HepG2 (cell line): ENCODE data around the gene RIOK3. TPM values are rescaled to one million over a fixed set of nuclear protein-coding genes. Genes with fewer than 3 reads are reported as not detected.

Experiments
- CHCHD3 ChIP-seq: sonication (generic); formaldehyde crosslinking; IDR thresholded peaks from 2 replicates; pipeline ENCODE4 v1.8.0; 2022; ENCODE audit warnings: mild to moderate bottlenecking, missing genetic modification reagents, moderate library complexity
- EEA1 ChIP-seq: sonication (generic); formaldehyde crosslinking; IDR thresholded peaks from 2 replicates; pipeline ENCODE4 v1.5.1; 2020; ENCODE audit warnings: mild to moderate bottlenecking, missing genetic modification reagents, borderline replicate concordance
- EED ChIP-seq: sonication (generic); formaldehyde crosslinking; IDR thresholded peaks from 2 replicates; pipeline ENCODE4 v1.5.0; 2020; ENCODE audit warnings: mild to moderate bottlenecking, missing genetic modification reagents
- FOSL2 ChIP-seq: sonication (generic); formaldehyde crosslinking; IDR thresholded peaks from 2 replicates; pipeline ENCODE4 v1.4.0; 2020; ENCODE audit warnings: missing genetic modification reagents
- HNF1B ChIP-seq: sonication (generic); formaldehyde crosslinking; IDR thresholded peaks from 2 replicates; pipeline ENCODE4 v1.5.1; 2020; ENCODE audit warnings: mild to moderate bottlenecking, moderate library complexity, missing genetic modification reagents
- IKZF4 ChIP-seq: sonication (generic); formaldehyde crosslinking; IDR thresholded peaks from 2 replicates; pipeline ENCODE4 v1.5.1; 2020; ENCODE audit warnings: borderline replicate concordance, mild to moderate bottlenecking, low read depth, missing genetic modification reagents; ENCODE audit errors: not compliant biosample characterization
- KDM5B ChIP-seq: sonication (generic); formaldehyde crosslinking; IDR thresholded peaks from 2 replicates; pipeline ENCODE4 v1.4.0; 2020; ENCODE audit warnings: missing genetic modification reagents, mild to moderate bottlenecking, borderline replicate concordance
- KLF11 ChIP-seq: IDR thresholded peaks from 2 replicates; pipeline ENCODE4 v1.6.1; 2016; ENCODE audit warnings: missing compliant biosample characterization
- PRDM4 ChIP-seq: sonication (generic); formaldehyde crosslinking; IDR thresholded peaks from 2 replicates; pipeline ENCODE4 v1.9.0; 2021; ENCODE audit warnings: missing genetic modification reagents, borderline replicate concordance
- SKIL ChIP-seq: sonication (generic); formaldehyde crosslinking; IDR thresholded peaks from 2 replicates; pipeline ENCODE4 v1.8.0; 2022; ENCODE audit warnings: missing genetic modification reagents, mild to moderate bottlenecking, moderate library complexity, borderline replicate concordance
- SMC3 ChIP-seq: IDR thresholded peaks from 2 replicates; pipeline ENCODE4 v1.6.1; 2011; ENCODE audit warnings: low read length, improper control_type of control experiment
- ZEB1 ChIP-seq: IDR thresholded peaks from 2 replicates; pipeline ENCODE4 v1.6.1; 2012; ENCODE audit warnings: mild to moderate bottlenecking, low read depth, inconsistent platforms; ENCODE audit not compliant: insufficient replicate concordance
- ZFP41 ChIP-seq: sonication (generic); formaldehyde crosslinking; IDR thresholded peaks from 2 replicates; pipeline ENCODE4 v1.4.0; 2020; ENCODE audit warnings: mild to moderate bottlenecking, missing genetic modification reagents, borderline replicate concordance
- ZGPAT ChIP-seq: IDR thresholded peaks from 2 replicates; pipeline ENCODE4 v1.6.1; 2016; ENCODE audit warnings: mild to moderate bottlenecking
- ZNF264 ChIP-seq: sonication (generic); formaldehyde crosslinking; IDR thresholded peaks from 2 replicates; pipeline ENCODE4 v1.4.0; 2020; ENCODE audit warnings: missing genetic modification reagents
- ZNF556 ChIP-seq: sonication (generic); formaldehyde crosslinking; IDR thresholded peaks from 2 replicates; pipeline ENCODE4 v1.4.0; 2020; ENCODE audit warnings: mild to moderate bottlenecking, missing genetic modification reagents, borderline replicate concordance
- ZNF850 ChIP-seq: sonication (generic); formaldehyde crosslinking; conservative IDR thresholded peaks from 2 replicates; pipeline ENCODE4 v1.9.0; 2021; ENCODE audit warnings: mild to moderate bottlenecking, missing genetic modification reagents
- polyA plus RNA-seq, 8 experiments: library from polyadenylated mRNA; depleted of rRNA in 3 of 8; stranded (reverse) in 7 of 8; unstranded in 1 of 8; fragments of >200 nt; fragmentation: Illumina TruSeq in 4 of 8; extraction: Trizol in 4 of 8; gene quantifications; 2 replicates each; pipeline versions ENCODE4 v1.2.1 to v1.2.3, GENCODE V29; 2011 to 2016; ENCODE audit warnings: low read depth in 4 of 8, missing spikeins in 1 of 8, mixed read lengths in 1 of 8; ENCODE audit not compliant: insufficient read depth in 1 of 8
- total RNA-seq, 5 experiments: library from RNA; depleted of rRNA; stranded (reverse); fragments of >200 nt; fragmentation: Illumina TruSeq; extraction: Trizol; gene quantifications; 2 replicates each; pipeline ENCODE4 v1.2.3, GENCODE V29; 2016; ENCODE audit warnings: low read depth in 1 of 5

Gene RIOK3
- total and polyA plus RNA-seq, 2 of the 13 experiments (the other 11 are each of a cell fraction or from before 2014, with no cell fraction given): 26.7 to 36.0 TPM

GRCh38 chr18:23503038-23503962, 50.2 kb downstream of the RIOK3 start, which contains the start of gene RMC1 (continued):
- TF ChIP-seq EEA1 (no peak), CHCHD3 (no peak), HNF1B (CRISPR knock-in tag) (no peak; the same call in none of the 2 replicates), SMC3 (no peak), ZGPAT (CRISPR knock-in tag) (peak; percentile 79), KLF11 (CRISPR knock-in tag) (no peak), FOSL2 (CRISPR knock-in tag) (0 out of 2 replicates have a peak, but pooled peaks have one; percentile 11), ZNF850 (CRISPR knock-in tag) (no peak), PRDM4 (CRISPR knock-in tag) (no peak), EED (CRISPR knock-in tag) (no peak; the same call in 1 of the 2 replicates), ZEB1 (no peak), IKZF4 (no peak), SKIL (peak; percentile 37; the same call in 1 of the 2 replicates), ZFP41 (peak; percentile 83; the same call in 1 of the 2 replicates), ZNF556 (CRISPR knock-in tag) (no peak; the same call in 1 of the 2 replicates), KDM5B (CRISPR knock-in tag) (peak; percentile 85), ZNF264 (CRISPR knock-in tag) (no peak)
